Common myeloid progenitor, CD34-positive (primary cell): Measurements from ENCODE around the gene TMEM145.

Experiments
- CTCF ChIA-PET: fragments of 350-600 bp; sonication (Branson Sonifier 250); formaldehyde crosslinking; loops from one replicate; lab custom pipeline; 2021; ENCODE audit warnings: antibody characterized with exemption; lab: Charles Lee
- POLR2A ChIA-PET: fragments of 350-600 bp; sonication (Branson Sonifier 250); formaldehyde crosslinking; loops from one replicate; lab custom pipeline; 2021; ENCODE audit warnings: antibody characterized with exemption; lab: Charles Lee
- DNase-seq, 3 donors: peaks; one replicate each; pipeline versions ENCODE4 v3.0.0 to v3.0.0-alpha.2; 2013
- H3K27ac ChIP-seq, 2 experiments: 1 replicate in 1 of 2; 2 replicates in 1 of 2; pipeline ENCODE4 v1.7.0; 2013; ENCODE audit warnings: inconsistent platforms in 2 of 2, low read length in 2 of 2, mild to moderate bottlenecking in 2 of 2, low read depth in 1 of 2, moderate library complexity in 1 of 2; ENCODE audit not compliant: severe bottlenecking in 2 of 2, insufficient read depth in 1 of 2, poor library complexity in 1 of 2
- H3K27me3 ChIP-seq, 5 experiments: replicated peaks in 2 of 5; 1 replicate in 3 of 5; 2 replicates in 2 of 5; pipeline versions ENCODE4 v1.6.1 to v1.7.0; 2013; ENCODE audit warnings: low read length in 4 of 5, mild to moderate bottlenecking in 2 of 5, moderate library complexity in 2 of 5, inconsistent platforms in 1 of 5; ENCODE audit not compliant: insufficient read depth in 5 of 5, control insufficient read depth in 4 of 5
- H3K36me3 ChIP-seq, 4 experiments: 1 replicate in 2 of 4; 2 replicates in 2 of 4; pipeline versions ENCODE4 v1.6.1 to v1.7.0; 2013; ENCODE audit warnings: low read length in 3 of 4, control low read depth in 1 of 4, mild to moderate bottlenecking in 1 of 4; ENCODE audit not compliant: control insufficient read depth in 4 of 4, insufficient read depth in 4 of 4
- H3K4me1 ChIP-seq, 4 experiments: 1 replicate in 3 of 4; 2 replicates in 1 of 4; pipeline versions ENCODE4 v1.6.1 to v1.7.1; 2013; ENCODE audit warnings: low read length in 3 of 4, mild to moderate bottlenecking in 3 of 4, control low read depth in 1 of 4, inconsistent platforms in 1 of 4, moderate library complexity in 1 of 4; ENCODE audit not compliant: control insufficient read depth in 4 of 4, insufficient read depth in 4 of 4; ENCODE audit errors: control extremely low read depth in 1 of 4
- H3K4me3 ChIP-seq, 7 experiments: 1 replicate in 4 of 7; 2 replicates in 3 of 7; pipeline versions ENCODE4 v1.5.1 to v1.7.0; 2013; ENCODE audit warnings: mild to moderate bottlenecking in 7 of 7, low read length in 6 of 7, moderate library complexity in 6 of 7, inconsistent platforms in 2 of 7, low read depth in 2 of 7, control low read depth in 1 of 7; ENCODE audit not compliant: insufficient read depth in 4 of 7, control insufficient read depth in 1 of 7; ENCODE audit errors: extremely low read depth in 1 of 7
- H3K9me3 ChIP-seq, 5 experiments: 1 replicate in 4 of 5; 2 replicates in 1 of 5; pipeline versions ENCODE4 v1.6.1 to v1.7.1; 2013; ENCODE audit warnings: low read length in 4 of 5, mild to moderate bottlenecking in 2 of 5, inconsistent platforms in 1 of 5, low read depth in 1 of 5, moderate library complexity in 1 of 5; ENCODE audit not compliant: control insufficient read depth in 4 of 5, insufficient read depth in 2 of 5; ENCODE audit errors: control extremely low read depth in 1 of 5
- WGBS: methylation state at CpG from one replicate; pipeline ENCODE4 v1.1.5; 2013; ENCODE audit not compliant: insufficient coverage; 5-methylcytosine and 5-hydroxymethylcytosine counted together

TMEM145 gene

GRCh38 chr19:42292042-42292960 lies 20.8 kb upstream of the TMEM145 start:
- no peaks in the 10 kb centered on the region for H3K27me3 ChIP-seq
- no peaks in the 10 kb centered on the region for H3K4me1 ChIP-seq
- ChIA-PET CTCF (interaction anchor here (1.0 to 6.2 kb wide), 5 partner anchors 46 to 188 kb away, joined by 3 to 30 read pairs (median 4); partner anchors contain the start of gene POU2F2), POLR2A (no interaction called here)
- 97% methylated on average over 18 of the region's 27 CpGs for WGBS
- H3K9me3 ChIP-seq: no peaks in the 10 kb centered on the region
- H3K27ac ChIP-seq: no peak overlapping the region
- no peak for DNase-seq
- H3K4me3 ChIP-seq: no peak overlapping the region
- H3K36me3 ChIP-seq: peaks cover 17 to 99% (median 69%) of the 10 kb centered on the region in 4 experiments

DNA sequence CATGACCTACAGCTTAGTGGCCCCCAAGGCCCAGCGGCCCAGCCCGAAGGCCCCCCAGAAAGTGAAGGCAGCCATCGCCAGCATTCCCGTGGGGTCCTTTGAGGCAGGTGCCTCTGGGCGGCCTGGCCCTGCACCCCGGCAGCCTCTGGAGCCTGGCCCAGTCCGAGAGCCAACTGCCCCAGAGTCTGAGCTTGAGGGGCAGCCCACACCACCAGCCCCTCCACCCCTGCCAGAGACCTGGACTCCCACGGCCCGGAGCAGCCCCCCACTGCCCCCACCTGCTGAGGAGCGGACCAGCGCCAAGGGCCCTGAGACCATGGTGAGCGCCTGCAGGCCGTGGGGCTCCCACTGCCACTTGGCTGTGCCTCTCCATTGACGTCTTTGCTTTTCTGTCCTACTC lies 20.1 kb upstream of the TMEM145 start:
- ChIA-PET CTCF (interaction anchor here (0.8 to 6.2 kb wide), 4 partner anchors 47 to 184 kb away, joined by 3 to 30 read pairs (median 4); no protein-coding TSS in a partner anchor), POLR2A (no interaction called here)
- 99% methylated on average over 12 of the region's 14 CpGs for WGBS
- H3K36me3 ChIP-seq: peaks cover 17 to 92% (median 62%) of the 10 kb centered on the region in 4 experiments
- H3K9me3 ChIP-seq: no peaks in the 10 kb centered on the region
- H3K4me3 ChIP-seq: no peak overlapping the region
- H3K27ac ChIP-seq: no peak overlapping the region
- no peaks in the 10 kb centered on the region for H3K4me1 ChIP-seq
- no peaks in the 10 kb centered on the region for H3K27me3 ChIP-seq
- no peak for DNase-seq

DNA sequence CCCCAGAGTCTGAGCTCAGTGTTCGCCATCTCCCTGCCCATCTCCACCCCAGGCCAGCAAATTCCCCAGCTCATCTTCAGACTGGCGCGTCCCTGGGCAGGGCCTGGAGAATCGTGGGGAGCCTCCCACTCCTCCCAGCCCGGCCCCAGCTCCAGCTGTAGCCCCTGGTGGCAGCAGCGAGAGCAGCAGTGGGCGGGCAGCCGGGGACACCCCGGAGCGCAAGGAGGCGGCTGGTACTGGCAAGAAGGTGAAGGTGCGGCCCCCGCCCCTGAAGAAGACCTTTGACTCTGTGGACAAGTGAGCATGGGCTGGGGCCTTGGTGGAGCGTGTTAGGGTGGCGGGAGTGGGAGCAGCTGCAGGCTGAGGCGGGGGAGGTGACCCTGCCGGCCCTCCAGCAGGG lies 19.6 kb upstream of the TMEM145 start:
- WGBS: 95% methylated on average over 16 of the region's 17 CpGs
- POLR2A ChIA-PET: interaction anchor here (1.0 kb wide), 1 partner anchor 50 kb away, joined by 3 read pairs; no protein-coding TSS in a partner anchor
- Histone ChIP-seq H3K36me3 (peaks cover 13 to 87% (median 58%) of the 10 kb centered on the region in 4 experiments), H3K4me3 (no peak overlapping the region), H3K9me3 (no peaks in the 10 kb centered on the region), H3K27me3 (no peaks in the 10 kb centered on the region), H3K4me1 (no peaks in the 10 kb centered on the region), H3K27ac (no peak overlapping the region)
- no peak for DNase-seq
- CTCF ChIA-PET: interaction anchor here (0.8 to 6.2 kb wide), 4 partner anchors 48 to 185 kb away, joined by 3 to 30 read pairs (median 4); no protein-coding TSS in a partner anchor

DNA sequence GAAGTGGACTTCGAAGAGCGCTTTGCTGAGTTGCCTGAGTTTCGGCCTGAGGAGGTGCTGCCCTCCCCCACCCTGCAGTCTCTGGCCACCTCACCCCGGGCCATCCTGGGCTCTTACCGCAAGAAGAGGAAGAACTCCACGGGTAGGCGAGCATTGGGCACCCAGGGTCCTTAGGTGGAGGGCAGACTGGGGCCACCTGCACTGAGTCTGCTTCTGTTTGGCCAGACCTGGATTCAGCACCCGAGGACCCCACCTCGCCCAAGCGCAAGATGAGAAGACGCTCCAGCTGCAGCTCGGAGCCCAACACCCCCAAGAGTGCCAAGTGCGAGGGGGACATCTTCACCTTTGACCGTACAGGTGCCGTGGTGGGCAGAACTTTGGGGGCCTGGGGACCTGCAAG lies 19.2 kb upstream of the TMEM145 start:
- Histone ChIP-seq H3K27ac (no peak overlapping the region), H3K27me3 (no peaks in the 10 kb centered on the region), H3K36me3 (peaks cover 13 to 83% (median 55%) of the 10 kb centered on the region in 4 experiments), H3K4me1 (no peaks in the 10 kb centered on the region), H3K9me3 (no peaks in the 10 kb centered on the region), H3K4me3 (no peak overlapping the region)
- POLR2A ChIA-PET: interaction anchor here (1.0 kb wide), 1 partner anchor 51 kb away, joined by 3 read pairs; no protein-coding TSS in a partner anchor
- 95% methylated on average over 14 of the region's 15 CpGs for WGBS
- no peak for DNase-seq
- CTCF ChIA-PET: interaction anchor here (0.9 to 6.2 kb wide), 3 partner anchors 64 to 185 kb away, joined by 3 to 30 read pairs (median 3); no protein-coding TSS in a partner anchor

- CTCF ChIA-PET: interaction anchor here (0.6 to 6.2 kb wide), 7 partner anchors 43 to 193 kb away, joined by 3 to 30 read pairs (median 3); no protein-coding TSS in a partner anchor
- no peak overlapping the region for H3K27ac ChIP-seq
Measured at GRCh38 chr19:42294471-42295137, 18.5 kb upstream of the TMEM145 start.

GRCh38 chr19:42295342-42295741 lies 17.8 kb upstream of the TMEM145 start:
- POLR2A ChIA-PET: interaction anchor here (1.3 kb wide), 1 partner anchor 163 kb away, joined by 4 read pairs; the partner anchor contains the start of gene POU2F2
- H3K27me3 ChIP-seq: no peaks in the 10 kb centered on the region
- H3K4me3 ChIP-seq: no peak overlapping the region
- 80% methylated on average over 3 of the region's 5 CpGs for WGBS
- CTCF ChIA-PET: interaction anchor here (0.6 to 6.2 kb wide), 10 partner anchors 16 to 193 kb away, joined by 3 to 30 read pairs (median 4); no protein-coding TSS in a partner anchor
- no peak for DNase-seq
- H3K27ac ChIP-seq: no peak overlapping the region
- H3K4me1 ChIP-seq: no peaks in the 10 kb centered on the region
- no peaks in the 10 kb centered on the region for H3K9me3 ChIP-seq
- H3K36me3 ChIP-seq: peaks cover 13 to 72% (median 47%) of the 10 kb centered on the region in 4 experiments

More at GRCh38 chr19:42294471-42295137, 18.5 kb upstream of the TMEM145 start:
- Histone ChIP-seq H3K4me1 (no peaks in the 10 kb centered on the region), H3K4me3 (no peak overlapping the region), H3K27me3 (no peaks in the 10 kb centered on the region), H3K36me3 (peaks cover 13 to 76% (median 50%) of the 10 kb centered on the region in 4 experiments), H3K9me3 (no peaks in the 10 kb centered on the region)
- POLR2A ChIA-PET: interaction anchor here (1.0 to 1.3 kb wide), 2 partner anchors 52 to 162 kb away, joined by 3 to 4 read pairs; partner anchors contain the start of gene POU2F2
- DNase-seq: no peak
- 90% methylated on average over 20 of the region's 24 CpGs for WGBS
